ENCODE data around the gene GOLGA7B.

The GOLGA7B gene

DNA sequence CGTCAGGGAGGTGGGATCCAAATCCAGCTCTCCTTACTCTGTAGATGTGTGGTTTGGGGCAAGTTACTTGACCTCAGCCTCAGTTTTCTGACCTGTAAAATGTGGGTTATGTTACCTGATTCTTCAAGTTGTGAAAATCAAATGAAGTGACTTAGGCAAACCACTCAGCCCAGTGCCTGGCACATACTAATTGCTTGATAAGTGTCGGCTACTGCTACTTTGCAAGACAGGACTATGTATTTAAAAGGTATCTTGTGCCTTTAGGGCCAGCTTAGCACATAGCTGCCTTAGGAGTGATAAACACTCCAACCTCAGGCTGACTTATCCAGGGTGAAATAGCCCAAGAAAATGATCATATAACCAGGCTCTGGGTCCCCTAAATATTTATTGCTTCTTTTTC lies 42.9 kb downstream of the GOLGA7B start:
- no peaks in the 10 kb centered on the region for H3K9me3 Mint-ChIP-seq
- no peak for ATAC-seq
- no peaks in the 10 kb centered on the region for H3K36me3 Mint-ChIP-seq
- no peaks in the 10 kb centered on the region for H3K4me1 Mint-ChIP-seq
- H3K4me3 Mint-ChIP-seq = no peak overlapping the region
- no peak overlapping the region for H3K27ac Mint-ChIP-seq
- H3K27me3 Mint-ChIP-seq = peaks cover 24% of the 10 kb centered on the region

DNA sequence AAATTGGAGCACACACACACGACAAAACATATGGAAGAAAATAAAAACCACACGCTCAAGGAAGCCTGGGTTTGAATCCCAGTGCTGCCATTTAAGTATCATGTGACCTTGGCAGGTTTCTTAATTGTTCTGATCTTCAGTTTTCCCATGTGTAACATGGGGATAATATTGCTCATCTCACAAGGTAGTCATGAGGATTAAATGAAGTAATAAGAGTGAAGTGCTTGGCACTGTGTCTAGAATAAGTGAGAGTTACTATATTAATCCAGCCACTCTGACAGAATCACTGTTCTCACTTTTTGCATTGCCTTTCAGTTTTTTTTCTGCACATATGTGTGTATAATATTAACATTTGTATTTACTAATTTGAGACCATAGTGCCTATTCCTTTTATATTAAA lies 43.3 kb downstream of the GOLGA7B start:
- Mint-ChIP-seq H3K27ac (no peak overlapping the region), H3K27me3 (peaks cover 21% of the 10 kb centered on the region), H3K36me3 (no peaks in the 10 kb centered on the region), H3K9me3 (no peaks in the 10 kb centered on the region), H3K4me1 (no peaks in the 10 kb centered on the region), H3K4me3 (no peak overlapping the region)
- ATAC-seq = no peak

DNA sequence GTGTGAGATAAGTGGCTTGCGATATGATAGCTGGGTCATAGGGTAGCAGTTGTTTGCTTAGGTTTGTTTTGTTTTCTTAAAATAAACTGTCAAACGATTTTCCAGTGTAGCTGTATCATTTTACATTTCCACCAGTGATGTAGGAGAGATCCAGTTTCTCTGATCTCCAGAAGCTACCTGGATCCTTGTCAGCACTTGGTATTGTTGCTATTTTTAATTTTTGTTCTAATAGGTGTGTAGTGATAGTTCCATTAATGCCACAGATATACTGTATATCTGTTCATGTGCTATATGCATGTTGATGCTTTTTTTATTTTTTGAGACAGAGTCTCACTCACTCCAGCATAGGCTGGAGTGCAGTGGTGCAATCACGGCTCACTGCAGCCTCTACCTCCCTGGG lies 44.4 kb downstream of the GOLGA7B start:
- H3K9me3 Mint-ChIP-seq = no peaks in the 10 kb centered on the region
- H3K4me1 Mint-ChIP-seq = no peaks in the 10 kb centered on the region
- peaks cover 10% of the 10 kb centered on the region for H3K27me3 Mint-ChIP-seq
- no peak overlapping the region for H3K27ac Mint-ChIP-seq
- ATAC-seq = no peak
- no peak overlapping the region for H3K4me3 Mint-ChIP-seq
- H3K36me3 Mint-ChIP-seq = no peaks in the 10 kb centered on the region

DNA sequence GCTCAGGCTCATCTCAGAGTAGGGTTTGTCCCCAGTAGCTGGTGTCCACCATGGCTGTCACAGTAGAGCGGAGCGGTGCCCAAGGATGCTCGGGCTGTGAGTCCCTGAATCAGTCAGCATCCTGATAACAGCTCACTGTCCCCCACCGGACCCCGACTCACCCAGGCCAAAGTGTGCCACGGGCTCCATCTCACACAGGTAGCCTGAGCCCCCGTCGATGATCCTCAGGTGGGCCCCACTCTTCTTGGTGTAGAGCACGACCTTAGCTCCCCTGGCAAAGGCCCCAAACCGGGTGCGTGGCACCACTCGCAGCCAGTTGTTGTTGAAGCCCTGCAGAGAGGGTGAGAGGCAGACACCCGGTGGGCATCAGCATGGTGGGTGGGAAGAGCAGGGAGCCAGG lies 45.4 kb downstream of the GOLGA7B start:
- no peak overlapping the region for H3K4me3 Mint-ChIP-seq
- H3K9me3 Mint-ChIP-seq = no peaks in the 10 kb centered on the region
- no peaks in the 10 kb centered on the region for H3K4me1 Mint-ChIP-seq
- ATAC-seq = no peak
- H3K36me3 Mint-ChIP-seq = no peaks in the 10 kb centered on the region
- H3K27me3 Mint-ChIP-seq = peaks cover 10% of the 10 kb centered on the region
- H3K27ac Mint-ChIP-seq = no peak overlapping the region

DNA sequence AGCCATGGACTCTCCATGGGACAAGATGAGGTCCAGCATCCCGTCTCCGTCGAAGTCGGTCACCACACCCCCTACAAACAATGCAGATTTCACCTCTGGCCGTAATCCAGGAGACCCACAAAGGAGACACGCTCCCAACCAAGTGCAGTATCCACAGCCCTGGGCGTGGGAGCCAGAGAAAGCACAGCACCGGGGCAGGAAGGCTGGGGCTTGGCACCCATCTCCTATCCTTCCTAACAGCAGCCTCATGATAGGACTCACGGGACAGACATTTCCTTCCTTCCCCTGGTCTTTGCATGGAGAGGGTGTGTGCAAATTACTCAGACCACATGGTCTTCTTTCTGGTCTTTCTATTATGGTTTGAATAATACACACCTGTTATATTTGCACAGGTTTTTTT lies 46.3 kb downstream of the GOLGA7B start:
- no peak overlapping the region for H3K4me3 Mint-ChIP-seq
- H3K4me1 Mint-ChIP-seq = no peaks in the 10 kb centered on the region
- no peak for ATAC-seq
- H3K9me3 Mint-ChIP-seq = no peaks in the 10 kb centered on the region
- peaks cover 10% of the 10 kb centered on the region for H3K27me3 Mint-ChIP-seq
- no peak overlapping the region for H3K27ac Mint-ChIP-seq
- H3K36me3 Mint-ChIP-seq = no peaks in the 10 kb centered on the region

DNA sequence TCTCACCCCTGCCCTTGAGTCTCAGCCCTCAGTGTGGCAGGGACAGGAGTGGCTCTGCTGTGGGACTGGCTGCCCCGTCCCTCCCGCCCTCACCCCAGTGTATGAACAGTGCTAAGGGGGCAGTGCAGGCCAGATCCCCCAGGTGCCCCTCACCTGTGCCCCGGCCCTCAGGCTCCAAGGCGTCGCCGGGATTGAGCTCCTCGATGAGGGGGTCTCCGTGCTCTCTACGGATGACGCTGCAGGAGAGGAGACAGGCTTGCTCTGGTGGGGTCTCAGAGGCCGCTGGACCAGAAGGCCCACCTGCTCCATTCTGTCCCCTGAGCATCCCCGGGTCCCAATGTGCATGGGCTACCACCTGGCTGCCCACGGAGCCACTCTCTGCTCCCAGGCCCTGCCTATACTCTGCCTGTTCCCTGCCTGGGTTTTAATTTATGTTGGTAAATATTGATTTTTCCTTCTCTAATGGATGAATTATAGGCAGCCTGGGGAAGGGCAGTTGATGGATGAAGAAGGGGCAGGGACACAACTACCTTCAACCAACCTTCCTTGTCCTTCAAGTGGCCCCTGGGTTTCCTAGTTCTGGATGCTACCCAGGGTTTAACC lies 47.2 kb downstream of the GOLGA7B start:
- no peaks in the 10 kb centered on the region for H3K4me1 Mint-ChIP-seq
- H3K4me3 Mint-ChIP-seq = no peak overlapping the region
- no peak for ATAC-seq
- no peaks in the 10 kb centered on the region for H3K9me3 Mint-ChIP-seq
- H3K27ac Mint-ChIP-seq = no peak overlapping the region
- H3K27me3 Mint-ChIP-seq = peaks cover 10% of the 10 kb centered on the region
- H3K36me3 Mint-ChIP-seq = no peaks in the 10 kb centered on the region

DNA sequence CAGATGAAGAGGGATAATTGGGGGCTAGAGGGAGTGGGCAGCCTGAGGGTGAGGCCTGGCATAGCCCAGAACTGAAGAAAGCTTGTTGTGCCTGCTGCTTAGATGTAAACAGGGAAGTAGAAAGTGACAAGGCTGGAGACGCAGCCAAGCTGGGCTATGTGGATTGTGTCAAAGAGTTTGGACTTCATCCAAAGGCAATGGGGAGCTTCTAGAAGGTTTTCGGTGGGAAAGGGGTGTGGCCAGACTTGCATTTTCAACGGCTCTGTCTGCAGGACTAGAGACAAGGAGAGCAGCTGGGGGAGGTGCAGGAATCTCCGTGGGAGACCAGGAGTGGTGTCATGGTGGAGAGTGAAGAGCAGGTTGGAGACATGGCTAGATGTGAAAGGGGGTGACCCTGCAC lies 48.8 kb downstream of the GOLGA7B start:
- no peaks in the 10 kb centered on the region for H3K36me3 Mint-ChIP-seq
- H3K9me3 Mint-ChIP-seq = no peaks in the 10 kb centered on the region
- no peak overlapping the region for H3K4me3 Mint-ChIP-seq
- H3K27me3 Mint-ChIP-seq = peaks cover 8% of the 10 kb centered on the region
- no peak overlapping the region for H3K27ac Mint-ChIP-seq
- no peak for ATAC-seq
- H3K4me1 Mint-ChIP-seq = no peaks in the 10 kb centered on the region

DNA sequence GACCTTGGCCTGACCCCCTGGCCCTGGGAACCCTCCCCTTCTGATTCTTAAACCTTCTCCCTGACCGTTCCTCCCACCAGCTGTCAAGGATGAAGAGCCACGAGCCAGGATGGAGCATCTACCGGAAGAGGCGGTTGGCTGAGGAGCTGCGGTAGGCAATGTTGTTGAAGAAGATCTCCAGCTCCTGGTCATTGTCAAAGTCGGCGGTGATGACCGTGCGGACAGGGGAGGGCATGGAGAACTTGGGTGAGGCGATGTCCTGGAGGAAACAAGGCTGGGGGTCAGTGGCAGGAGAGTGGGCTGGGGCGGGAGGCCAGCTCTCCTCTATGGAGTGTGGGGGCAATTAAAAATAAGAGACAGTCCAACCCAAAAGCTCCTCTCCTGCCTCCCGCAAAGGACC lies 51.7 kb downstream of the GOLGA7B start:
- H3K27ac Mint-ChIP-seq = no peak overlapping the region
- no peaks in the 10 kb centered on the region for H3K9me3 Mint-ChIP-seq
- H3K27me3 Mint-ChIP-seq = peaks cover 29% of the 10 kb centered on the region

DNA sequence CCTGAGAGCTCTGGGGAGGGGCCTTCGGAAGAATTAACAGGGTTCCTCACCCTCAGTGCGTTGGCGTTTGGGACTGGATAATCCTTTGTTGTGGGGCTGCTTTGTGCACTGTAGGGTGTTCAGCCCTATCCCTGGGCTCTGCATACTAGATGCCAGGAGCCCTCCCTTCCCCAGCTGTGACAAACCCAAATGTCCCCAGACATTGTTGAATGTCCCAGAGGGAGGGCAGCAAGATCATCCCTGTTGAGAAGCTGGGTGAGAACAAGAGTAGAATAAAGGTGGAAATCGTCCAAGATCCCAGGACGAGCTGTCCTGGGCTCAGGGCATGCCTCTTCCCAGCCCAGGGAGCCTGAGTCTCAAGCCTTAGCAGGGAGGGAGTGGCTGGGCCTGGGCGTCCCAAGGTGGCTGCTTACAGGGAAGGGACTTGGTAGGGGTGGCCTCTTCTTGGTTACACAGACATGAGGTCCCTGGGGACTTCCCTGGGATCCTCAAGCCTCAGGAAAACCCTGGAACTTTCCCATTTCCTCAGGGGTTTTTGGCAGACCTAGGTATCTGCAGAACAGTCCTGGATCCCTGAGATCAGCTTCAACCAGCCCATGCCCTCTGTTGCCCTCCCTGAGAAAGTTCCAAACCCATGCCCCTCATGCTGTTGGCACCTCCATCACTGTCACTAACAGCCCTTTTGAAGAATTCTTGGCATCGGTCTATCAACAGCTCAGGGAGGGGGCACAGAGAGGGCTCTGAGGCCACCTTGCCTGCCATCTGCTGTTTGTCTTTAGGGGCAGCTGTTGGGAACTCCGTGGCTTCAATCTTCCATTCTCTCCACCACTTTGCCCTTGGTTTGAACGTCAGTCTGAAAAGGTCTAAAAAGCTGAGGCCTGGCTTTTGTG lies 53.7 kb downstream of the GOLGA7B start:
- Mint-ChIP-seq H3K27ac (no peak overlapping the region), H3K27me3 (peaks cover 44% of the 10 kb centered on the region), H3K9me3 (no peaks in the 10 kb centered on the region), H3K4me1 (no peaks in the 10 kb centered on the region), H3K4me3 (no peak overlapping the region), H3K36me3 (no peaks in the 10 kb centered on the region)
- no peak for ATAC-seq

More for the DNA sequence above, 51.7 kb downstream of the GOLGA7B start:
- ATAC-seq = no peak
- Mint-ChIP-seq H3K4me3 (no peak overlapping the region), H3K4me1 (no peaks in the 10 kb centered on the region), H3K36me3 (no peaks in the 10 kb centered on the region)

DNA sequence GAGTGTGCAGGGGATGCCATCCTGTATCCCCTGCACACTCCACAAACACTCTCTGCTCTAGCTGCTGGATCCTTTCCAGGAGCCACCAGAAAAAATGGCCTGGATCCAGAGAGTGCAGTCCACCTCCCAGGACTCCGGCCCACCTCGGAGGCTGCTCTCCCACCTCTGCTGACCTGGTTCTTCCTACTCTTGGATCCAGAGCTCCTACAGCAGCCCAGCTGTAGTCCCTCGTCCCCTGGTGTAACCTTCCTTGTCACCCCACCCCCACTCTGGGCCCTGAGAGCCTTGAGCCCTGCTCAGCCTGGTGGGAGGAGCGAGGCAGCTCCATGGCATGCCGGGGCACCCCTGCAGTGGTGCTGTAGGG lies 54.4 kb downstream of the GOLGA7B start:
- H3K27ac Mint-ChIP-seq = no peak overlapping the region
- H3K36me3 Mint-ChIP-seq = no peaks in the 10 kb centered on the region
- H3K4me3 Mint-ChIP-seq = no peak overlapping the region
- no peaks in the 10 kb centered on the region for H3K4me1 Mint-ChIP-seq
- no peaks in the 10 kb centered on the region for H3K9me3 Mint-ChIP-seq
- H3K27me3 Mint-ChIP-seq = peaks cover 44% of the 10 kb centered on the region
- ATAC-seq = no peak

DNA sequence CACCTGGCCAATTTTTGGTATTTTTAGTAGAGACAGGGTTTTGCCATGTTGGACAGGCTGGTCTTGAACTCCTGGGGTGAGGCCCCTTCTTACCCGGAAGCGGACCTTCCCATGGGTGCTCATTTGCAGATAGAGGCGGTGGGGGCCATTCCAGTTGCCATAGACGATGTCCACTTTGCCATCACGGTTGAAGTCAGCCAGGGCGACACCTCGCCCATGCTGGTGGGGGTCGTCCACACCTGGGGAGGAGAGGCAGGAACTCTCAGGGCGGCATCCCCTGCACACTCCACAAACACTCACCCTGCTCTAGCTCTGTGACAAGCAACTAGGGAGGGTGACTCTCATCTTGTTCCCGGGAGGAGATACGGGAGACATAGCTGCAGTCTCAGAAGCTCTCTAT lies 54.9 kb downstream of the GOLGA7B start:
- no peak overlapping the region for H3K4me3 Mint-ChIP-seq
- ATAC-seq = no peak
- no peaks in the 10 kb centered on the region for H3K36me3 Mint-ChIP-seq
- peaks cover 44% of the 10 kb centered on the region for H3K27me3 Mint-ChIP-seq
- H3K27ac Mint-ChIP-seq = no peak overlapping the region
- H3K4me1 Mint-ChIP-seq = no peaks in the 10 kb centered on the region
- no peaks in the 10 kb centered on the region for H3K9me3 Mint-ChIP-seq

DNA sequence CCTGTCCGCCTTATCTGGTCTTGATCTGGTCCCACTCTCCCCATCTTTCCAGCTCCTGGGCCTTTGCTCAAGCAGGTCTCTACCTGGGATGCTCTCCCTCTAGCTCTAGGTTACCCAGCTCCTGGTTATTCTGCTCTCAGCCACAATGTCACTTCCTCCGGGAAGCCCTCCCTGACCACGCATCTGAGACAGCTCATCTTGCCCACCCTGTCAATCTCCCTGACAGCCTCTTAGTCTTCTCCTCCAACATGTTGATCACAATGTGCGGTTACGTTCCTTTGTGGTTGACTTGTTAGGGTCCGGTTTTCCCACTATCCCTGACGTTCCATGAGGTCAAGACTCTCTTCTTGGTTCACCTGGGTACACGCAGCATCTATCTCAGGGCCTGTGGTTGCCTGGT lies 55.6 kb downstream of the GOLGA7B start:
- Mint-ChIP-seq H3K9me3 (no peaks in the 10 kb centered on the region), H3K4me1 (no peaks in the 10 kb centered on the region), H3K4me3 (no peak overlapping the region), H3K27ac (no peak overlapping the region), H3K27me3 (peaks cover 44% of the 10 kb centered on the region), H3K36me3 (no peaks in the 10 kb centered on the region)
- no peak for ATAC-seq

DNA sequence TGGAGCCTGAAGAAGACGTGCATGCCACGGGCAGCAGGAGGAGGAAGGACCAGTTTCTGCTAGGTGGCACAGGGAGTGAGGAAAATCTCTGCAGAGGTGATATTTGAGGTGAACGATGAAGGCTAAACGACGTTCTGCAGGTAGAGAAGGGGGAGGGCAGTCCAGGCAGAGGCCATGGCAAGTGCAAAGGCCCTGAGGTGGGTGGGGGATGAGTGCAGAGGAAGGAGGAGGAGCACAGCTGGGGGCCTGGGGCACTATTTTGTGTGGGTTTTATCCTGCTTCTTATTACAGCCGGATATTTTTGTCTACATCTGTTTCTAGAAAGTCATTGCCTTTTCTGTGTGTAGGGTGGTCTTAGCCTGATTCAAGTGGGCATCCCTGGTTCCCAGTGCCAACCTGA lies 57.6 kb downstream of the GOLGA7B start:
- Mint-ChIP-seq H3K27me3 (peaks cover 35% of the 10 kb centered on the region), H3K4me3 (no peak overlapping the region), H3K4me1 (no peaks in the 10 kb centered on the region), H3K9me3 (no peaks in the 10 kb centered on the region), H3K36me3 (no peaks in the 10 kb centered on the region), H3K27ac (no peak overlapping the region)
- no peak for ATAC-seq

DNA sequence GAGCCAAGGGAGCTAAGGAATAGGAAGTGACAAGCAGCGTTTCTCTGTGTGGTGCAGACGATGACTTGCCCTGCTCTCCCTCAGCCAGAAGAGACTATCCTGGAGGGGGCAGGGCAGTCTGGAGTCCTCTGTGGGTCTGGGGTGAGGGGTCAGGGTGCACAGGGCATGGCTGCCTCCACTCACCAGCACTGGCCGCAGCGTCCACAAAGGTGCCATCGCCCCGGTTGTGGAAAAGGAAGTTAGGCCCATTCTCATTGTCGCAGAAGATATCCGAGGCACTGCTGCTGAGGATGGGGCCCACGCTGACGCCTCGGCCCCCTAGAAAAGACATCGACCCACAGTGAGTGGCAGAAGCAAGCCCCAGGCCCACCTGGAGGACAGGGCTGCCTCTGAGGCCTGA lies 58.2 kb downstream of the GOLGA7B start:
- H3K4me3 Mint-ChIP-seq = no peak overlapping the region
- H3K4me1 Mint-ChIP-seq = no peaks in the 10 kb centered on the region
- no peaks in the 10 kb centered on the region for H3K9me3 Mint-ChIP-seq
- H3K27me3 Mint-ChIP-seq = peaks cover 35% of the 10 kb centered on the region
- no peaks in the 10 kb centered on the region for H3K36me3 Mint-ChIP-seq
- H3K27ac Mint-ChIP-seq = no peak overlapping the region
- no peak for ATAC-seq

DNA sequence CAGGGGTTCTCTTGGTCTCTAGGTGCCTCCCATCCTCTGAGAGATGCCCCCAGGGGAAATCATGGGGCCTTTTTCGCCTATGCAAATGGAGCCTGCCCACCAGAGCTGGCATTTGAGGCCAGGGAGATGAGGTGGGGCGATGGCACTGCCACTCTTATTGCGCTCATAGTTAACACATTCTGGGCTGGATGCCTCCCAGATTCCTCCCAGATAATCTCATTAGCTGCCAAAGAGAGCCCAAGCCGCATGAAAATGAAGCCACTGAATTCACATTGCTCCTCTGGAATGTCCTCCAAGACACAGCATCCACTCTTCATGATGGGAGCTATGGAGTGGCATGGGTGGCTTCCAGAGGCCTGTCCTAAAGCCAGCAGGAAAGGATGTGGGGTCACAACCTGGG lies 61.0 kb downstream of the GOLGA7B start:
- peaks cover 42% of the 10 kb centered on the region for H3K27me3 Mint-ChIP-seq
- H3K4me1 Mint-ChIP-seq = peaks cover 9% of the 10 kb centered on the region
- no peak overlapping the region for H3K27ac Mint-ChIP-seq
- no peaks in the 10 kb centered on the region for H3K36me3 Mint-ChIP-seq
- ATAC-seq = no peak
- no peaks in the 10 kb centered on the region for H3K9me3 Mint-ChIP-seq
- no peak overlapping the region for H3K4me3 Mint-ChIP-seq

DNA sequence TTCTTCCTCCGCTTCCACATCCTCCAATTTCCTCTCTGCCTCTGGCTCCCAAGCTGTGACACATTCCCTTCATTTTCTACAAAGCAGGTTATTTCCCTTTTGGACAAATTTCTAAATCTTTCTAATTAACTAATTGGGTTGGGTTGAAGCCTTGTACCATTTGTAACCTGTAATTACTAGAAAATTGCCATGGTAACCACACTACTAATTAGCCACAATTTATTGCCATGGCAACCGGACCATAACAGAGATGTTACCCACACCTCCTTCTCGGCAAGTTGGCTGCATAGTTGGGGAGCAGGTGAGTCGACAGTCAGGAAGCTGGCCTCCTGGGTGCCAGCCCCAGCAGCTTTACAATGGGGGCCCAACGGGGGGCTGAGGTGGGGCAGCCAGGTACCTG lies 61.6 kb downstream of the GOLGA7B start:
- H3K27me3 Mint-ChIP-seq = peaks cover 42% of the 10 kb centered on the region
- no peaks in the 10 kb centered on the region for H3K9me3 Mint-ChIP-seq
- H3K4me1 Mint-ChIP-seq = peaks cover 9% of the 10 kb centered on the region
- no peaks in the 10 kb centered on the region for H3K36me3 Mint-ChIP-seq
- ATAC-seq = no peak
- H3K4me3 Mint-ChIP-seq = no peak overlapping the region
- no peak overlapping the region for H3K27ac Mint-ChIP-seq

Data from stimulated activated memory B cell treated with anti-CD40 and anti-IgM and Interleukin-4, amounts not matched to agents 10 μg/mL and 1 μg/mL and 100 μg/mL, for 72 hours (primary cell).